GM18873 (cell line): ENCODE measurements around the gene THEM4.
"Not testable (repeated sequence)": the region's sequence is repeated elsewhere in the genome, so short reads cannot be mapped to it uniquely, and the experiment has no call there.

Experiments used
- ATAC-seq: cut with Tn5 transposase; IDR thresholded peaks from one replicate; pipeline ENCODE4 v1.9.1; 2021; ENCODE audit warnings: mild to moderate bottlenecking, moderate library complexity, moderate number of reproducible peaks; ENCODE audit not compliant: unreplicated experiment, low FRiP score

Gene THEM4

DNA sequence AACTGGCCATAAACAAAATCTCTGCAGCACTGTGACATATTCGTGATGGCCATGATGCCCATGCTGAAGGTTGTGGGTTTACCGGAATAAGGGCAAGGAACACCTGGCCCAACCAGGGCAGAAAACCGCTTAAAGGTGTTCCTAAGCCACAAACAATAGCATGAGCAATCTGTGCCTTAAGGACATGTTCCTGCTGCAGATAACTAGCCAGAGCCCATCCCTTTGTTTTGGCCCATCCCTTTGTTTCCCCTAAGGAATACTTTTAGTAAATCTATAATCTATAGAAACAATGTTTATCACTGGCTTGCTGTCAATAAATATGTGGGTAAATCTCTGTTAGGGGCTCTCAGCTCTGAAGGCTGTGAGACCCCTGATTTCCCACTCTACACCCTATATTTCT lies 8.5 kb downstream of the THEM4 start:
- ATAC-seq = not testable (repeated sequence)

DNA sequence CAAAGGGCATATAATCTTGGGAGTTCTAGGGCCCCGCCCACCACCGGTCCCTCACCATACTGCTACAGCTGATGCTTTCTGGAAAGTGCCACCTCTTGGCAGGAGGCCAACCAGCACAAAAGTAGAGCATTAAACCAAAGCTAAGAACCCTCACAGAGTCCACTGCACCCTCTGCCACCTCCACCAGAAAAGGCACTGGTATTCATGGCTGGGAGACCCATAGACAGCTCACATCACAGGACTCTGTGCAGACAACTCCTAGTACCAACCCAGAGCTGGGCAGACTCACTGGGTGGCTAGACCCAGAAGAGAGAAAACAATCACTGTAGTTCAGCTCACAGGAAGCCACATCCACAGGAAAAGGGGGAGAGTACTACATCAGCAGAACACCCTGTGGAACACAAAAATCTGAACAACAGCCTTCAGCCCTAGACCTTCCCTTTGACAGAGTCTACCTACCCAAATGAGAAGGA lies 10.8 kb downstream of the THEM4 start:
- ATAC-seq = no peak

DNA sequence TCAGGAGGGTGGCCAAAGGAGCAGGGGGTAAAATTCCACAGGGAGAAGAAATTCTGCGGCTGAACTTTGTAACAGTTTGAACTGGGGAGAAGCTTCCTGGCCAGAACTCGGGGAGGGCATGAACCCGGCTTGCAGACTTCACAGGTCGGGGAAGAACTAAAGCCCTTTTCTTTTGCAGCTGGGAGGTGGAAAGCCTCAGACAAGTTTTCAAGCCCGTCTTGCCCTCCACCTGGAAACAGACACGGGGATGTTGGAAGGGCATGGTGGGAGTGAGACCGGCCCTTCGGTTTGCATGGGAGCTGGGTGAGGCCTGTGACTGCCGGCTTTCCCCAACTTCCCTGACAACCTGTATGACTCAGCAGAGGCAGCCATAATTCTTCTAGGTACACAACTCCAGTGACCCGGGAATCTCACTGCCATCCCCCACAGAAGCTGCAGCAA lies 11.3 kb downstream of the THEM4 start:
- no peak for ATAC-seq

DNA sequence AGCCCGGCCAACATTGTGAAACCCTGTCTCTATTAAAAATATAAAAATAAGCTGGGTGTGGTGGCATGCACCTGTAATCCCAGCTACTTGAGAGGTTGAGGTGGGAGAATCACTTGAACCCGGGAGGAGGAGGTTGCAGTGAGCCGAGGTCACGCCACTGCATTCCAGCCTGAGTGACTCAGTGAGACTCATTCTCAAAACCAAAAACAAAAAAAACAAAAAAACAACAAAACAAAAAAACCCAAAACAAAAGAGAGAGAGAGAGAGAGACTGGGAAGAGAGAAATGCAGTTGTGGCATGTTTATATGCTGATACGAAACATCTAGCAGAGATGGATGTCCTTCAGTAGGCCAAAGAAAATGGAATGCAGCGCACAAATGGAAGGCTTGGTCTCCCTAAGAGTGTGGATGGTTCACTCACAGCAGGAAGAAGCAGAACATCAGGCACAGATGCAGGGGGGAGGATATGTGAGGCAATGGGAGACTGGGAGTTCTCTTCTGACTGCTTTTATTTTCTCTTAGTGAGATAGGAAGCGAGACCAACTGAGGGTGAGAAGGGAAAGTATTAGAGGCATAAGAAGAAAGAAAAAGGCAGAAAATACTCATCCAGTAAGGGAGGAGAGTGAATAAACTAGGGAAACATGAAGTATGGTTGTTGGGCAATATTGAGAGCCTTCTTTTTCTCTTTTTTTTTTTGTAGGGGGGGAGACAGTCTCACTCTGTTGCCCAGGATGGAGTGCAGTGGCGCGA lies 16.0 kb downstream of the THEM4 start:
- no peak for ATAC-seq

DNA sequence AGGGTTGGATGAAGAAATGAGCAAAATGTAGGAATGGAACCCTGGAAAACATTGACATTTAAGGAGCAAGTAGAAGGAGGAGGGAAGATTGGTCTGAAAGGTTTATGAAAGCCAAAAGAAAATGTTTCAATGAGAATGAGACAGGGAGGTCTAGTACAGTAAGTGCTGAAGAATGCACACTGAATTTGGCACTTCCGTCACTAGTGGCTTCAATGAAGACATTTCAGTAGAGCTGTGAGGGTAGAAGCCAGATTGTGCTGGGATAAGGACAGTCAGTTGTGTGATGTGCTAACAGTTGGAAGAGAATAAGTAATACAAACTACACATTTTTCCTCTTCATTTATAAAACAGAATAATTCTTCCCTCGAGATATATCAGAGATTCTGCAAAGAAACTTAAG lies 17.1 kb downstream of the THEM4 start:
- no peak for ATAC-seq

DNA sequence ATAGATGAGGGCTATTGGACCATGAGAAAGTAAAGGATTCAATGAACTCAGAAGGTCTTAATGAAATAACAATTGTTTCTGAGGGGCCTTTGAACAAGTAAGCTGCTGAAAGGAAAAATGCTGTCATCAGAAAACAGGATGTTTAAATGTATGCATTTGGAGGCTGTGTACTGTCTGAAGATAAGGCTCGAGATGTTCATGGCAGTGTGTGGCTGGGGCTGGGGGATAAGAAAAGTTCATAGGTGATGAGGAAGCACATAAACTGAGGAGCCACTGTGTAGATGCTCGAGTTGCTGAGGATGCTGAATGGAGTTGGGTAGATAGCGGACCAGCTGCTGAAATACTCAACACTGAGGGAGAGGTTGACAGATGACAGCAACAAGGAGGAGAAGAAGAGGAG lies 17.8 kb downstream of the THEM4 start:
- no peak for ATAC-seq

DNA sequence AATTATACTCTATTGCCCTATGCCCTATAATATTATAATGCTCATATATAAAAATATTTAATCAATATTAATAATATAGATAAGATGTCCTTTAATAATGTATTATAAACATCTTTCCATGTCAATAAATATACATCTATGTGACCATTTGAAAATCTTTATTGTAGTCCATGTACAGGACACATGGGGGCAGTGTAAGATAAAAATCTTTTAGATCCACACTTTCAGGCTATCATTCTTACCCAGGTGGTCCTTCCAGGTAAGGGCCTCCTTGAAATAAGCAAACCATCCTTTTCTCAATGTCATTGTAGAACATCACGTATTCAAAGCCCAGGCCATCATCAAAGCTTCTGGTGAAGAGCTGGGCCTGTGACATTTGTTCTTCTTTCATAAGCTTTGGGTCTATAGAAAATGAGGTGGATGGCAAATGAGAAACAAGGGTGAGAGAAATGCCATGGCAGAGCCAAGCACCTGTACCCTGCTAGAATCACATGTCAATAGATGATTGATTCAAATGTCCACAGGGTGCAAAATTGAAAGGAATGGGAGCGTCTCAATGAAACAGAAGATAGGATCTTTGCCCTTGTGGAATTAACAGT lies 20.2 kb downstream of the THEM4 start:
- no peak for ATAC-seq

DNA sequence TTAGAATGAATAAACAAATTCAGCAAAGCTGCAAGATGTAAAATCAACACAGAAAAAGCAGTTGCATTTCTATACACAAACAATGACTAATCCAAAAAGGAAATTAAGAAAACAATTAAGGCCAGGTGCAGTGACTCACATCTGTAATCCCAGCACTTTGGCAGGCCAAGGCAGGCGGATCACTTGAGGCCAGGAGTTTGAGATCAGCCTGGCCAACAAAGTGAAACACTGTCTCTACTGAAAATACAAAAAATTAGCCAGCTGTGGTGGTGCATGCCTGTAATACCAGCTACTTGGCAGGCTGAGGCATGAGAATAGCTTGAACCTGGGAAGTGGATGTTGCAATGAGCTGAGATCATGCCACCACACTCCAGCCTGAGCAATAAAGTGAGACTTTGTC lies 22.3 kb downstream of the THEM4 start:
- no peak for ATAC-seq

DNA sequence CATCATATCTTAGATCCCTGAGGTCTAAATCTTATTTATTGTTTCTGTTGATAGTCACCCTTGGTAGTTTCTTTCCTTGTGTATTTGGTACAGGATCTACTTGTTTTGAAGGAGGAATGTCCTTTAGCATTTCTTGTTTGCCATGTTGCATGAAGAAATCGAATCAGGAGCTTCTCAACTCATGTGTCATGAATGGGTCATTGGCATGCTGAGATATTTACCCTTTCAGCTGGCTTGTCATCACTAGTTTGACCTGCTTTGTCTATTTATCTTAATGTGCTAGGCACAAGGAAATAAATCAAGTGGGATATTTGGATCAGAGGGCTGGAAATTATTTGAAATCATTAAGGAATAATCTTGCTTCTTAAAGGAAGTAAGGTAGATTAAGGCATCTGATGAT lies 23.8 kb downstream of the THEM4 start:
- ATAC-seq = no peak

DNA sequence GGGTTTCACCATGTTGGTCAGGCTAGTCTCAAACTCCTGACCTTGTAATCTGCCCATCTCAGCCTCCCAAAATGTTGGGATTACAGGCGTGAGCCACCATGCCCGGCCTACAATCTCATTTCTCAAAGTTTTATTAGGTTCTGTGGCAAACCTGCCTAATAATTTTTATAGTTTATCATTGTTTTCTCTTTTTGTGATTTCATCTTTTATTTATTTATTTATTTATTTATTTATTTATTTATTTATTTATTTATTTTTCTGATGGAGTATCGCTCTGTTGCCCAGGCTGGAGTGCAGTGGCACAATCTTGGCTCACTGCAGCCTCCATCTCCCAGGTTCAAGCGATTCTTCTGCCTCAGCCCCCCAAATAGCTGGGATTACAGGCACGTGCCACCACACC lies 24.4 kb downstream of the THEM4 start:
- not testable (repeated sequence) for ATAC-seq

DNA sequence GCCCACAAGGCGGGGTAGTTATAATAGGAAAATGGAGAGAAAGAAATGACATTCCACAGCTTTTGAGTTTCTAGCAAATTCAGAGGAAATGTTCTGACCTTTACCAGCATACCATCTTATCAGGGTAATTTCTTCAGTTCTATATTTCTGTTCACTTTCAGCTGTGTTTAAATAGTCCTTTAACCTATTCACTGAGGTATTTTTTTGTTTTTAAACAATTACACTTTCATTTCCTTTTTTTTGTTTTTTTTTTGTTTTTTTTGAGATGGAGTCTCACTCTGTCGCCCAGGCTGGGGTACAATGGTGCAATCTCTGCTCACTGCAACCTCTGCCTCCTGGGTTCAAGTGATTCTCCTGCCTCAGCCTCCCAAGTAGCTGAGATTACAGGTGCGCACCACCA lies 24.9 kb downstream of the THEM4 start:
- not testable (repeated sequence) for ATAC-seq

DNA sequence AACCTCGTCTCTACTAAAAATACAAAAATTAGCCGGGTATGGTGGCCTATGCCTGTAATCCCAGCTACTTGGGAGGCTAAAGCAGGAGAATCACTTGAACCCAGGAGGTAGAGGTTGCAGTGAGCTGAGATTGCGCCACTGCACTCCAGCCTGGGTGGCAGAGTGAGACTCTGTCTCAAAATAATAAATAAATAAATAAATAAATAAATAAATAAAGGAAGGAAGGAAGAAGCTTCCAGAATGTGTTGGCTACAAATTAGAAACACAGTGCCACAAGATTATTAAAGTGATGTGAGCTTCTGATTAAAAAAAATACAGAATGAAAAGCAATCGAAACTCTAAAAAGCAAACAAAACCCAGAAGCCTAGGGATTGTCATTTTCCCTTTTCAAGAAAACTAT lies 25.4 kb downstream of the THEM4 start:
- ATAC-seq = not testable (repeated sequence)

DNA sequence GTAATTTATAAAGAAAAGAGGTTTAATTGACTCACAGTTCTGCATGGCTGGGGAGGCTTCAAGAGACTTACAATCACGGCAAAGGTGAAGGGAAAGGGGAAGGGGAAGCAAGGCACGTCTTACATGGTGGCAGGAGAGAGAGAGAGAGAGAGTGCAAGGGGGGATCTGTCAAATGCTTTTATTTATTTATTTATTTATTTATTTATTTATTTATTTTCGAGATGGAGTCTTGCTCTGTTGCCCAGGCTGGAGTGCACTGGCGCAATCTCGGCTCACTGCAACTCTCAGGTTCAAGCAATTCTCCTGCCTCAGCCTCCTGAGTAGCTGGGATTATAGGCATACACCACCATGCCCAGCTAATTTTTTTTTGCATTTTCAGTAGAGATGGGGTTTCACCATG lies 26.4 kb downstream of the THEM4 start:
- not testable (repeated sequence) for ATAC-seq

DNA sequence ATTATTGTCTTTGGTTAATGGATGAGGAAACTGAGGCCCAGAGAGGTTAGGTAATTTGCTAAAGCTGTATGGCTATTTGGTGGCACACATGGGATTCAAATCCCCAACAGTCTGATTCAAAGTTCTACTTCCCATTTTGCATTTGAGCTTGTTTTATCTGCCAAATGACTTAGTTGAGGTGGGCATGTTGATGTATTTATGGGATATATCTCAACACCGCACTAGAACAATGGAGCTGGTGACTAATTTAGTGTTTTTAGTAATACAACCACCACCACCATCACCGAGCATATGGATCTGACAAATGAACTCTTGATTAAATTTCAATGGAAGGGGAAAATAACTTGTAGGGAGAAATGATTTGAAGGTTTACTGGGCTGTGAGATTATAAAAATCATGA lies 26.8 kb downstream of the THEM4 start:
- no peak for ATAC-seq

DNA sequence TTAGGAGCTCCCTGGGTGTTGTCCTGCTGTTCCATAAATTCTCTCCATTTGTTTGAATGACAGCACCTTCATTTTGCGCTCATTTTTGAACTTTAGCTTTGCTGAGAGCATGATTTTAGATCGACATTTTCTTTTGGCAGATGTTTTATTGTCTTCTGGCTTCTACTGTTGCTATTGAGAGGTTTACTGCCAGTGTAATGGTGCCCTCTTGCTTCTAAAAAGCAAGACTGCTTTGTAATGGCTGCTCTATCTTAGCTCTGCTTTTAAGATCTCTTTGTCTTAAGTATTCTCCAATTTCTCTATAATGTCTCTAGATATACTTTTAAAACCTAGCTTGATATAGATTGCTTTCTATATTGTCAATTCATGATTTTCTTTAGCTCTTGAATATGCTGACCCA lies 27.8 kb downstream of the THEM4 start:
- no peak for ATAC-seq

DNA sequence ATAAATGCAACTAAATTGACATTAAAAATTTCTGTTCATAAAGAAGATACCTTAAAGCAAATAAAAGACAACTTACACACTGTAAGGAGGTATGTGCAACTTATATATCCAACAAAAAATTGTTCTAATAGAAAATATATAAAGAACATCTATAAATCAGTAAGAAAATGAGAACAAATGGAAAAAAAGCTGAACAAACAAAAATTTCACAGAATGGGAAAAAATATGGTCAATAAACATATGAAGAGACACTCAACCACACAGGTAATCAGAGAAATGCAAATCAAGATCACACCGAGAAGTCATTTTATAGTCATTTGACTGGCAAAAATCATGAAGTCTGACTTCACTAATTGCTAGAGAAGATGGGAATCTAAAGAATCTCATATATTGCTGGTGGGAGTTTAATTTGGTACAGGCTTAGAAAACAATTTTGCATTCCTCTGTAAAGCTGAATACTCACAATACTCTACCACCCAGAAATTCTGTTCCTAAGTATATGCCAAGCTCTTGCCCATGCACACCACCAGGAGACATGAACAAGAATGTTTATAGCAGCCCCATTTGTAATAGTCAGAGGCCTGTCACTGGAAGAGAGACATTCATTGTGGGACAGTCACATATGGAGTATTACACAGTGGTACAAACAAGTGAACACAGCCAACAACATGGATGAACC lies 33.8 kb downstream of the THEM4 start:
- no peak for ATAC-seq

DNA sequence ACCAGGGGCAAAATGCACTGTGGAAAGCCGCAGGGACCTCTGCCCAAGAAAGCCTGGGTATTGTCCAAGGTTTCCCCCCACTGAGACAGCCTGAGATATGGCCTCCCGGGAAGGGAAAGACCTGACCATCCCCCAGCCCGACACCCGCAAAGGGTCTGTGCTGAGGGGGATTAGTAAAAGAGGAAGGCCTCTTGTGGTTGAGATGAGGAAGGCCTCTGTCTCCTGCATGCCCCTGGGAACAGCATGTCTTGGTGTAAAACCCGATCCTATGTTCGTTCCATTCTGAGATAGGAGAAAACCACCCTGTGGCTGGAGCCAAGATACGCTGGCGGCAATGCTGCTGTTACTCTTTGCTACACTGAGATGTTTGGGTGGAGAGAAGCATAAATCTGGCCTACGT lies 36.5 kb downstream of the THEM4 start:
- not testable (repeated sequence) for ATAC-seq

DNA sequence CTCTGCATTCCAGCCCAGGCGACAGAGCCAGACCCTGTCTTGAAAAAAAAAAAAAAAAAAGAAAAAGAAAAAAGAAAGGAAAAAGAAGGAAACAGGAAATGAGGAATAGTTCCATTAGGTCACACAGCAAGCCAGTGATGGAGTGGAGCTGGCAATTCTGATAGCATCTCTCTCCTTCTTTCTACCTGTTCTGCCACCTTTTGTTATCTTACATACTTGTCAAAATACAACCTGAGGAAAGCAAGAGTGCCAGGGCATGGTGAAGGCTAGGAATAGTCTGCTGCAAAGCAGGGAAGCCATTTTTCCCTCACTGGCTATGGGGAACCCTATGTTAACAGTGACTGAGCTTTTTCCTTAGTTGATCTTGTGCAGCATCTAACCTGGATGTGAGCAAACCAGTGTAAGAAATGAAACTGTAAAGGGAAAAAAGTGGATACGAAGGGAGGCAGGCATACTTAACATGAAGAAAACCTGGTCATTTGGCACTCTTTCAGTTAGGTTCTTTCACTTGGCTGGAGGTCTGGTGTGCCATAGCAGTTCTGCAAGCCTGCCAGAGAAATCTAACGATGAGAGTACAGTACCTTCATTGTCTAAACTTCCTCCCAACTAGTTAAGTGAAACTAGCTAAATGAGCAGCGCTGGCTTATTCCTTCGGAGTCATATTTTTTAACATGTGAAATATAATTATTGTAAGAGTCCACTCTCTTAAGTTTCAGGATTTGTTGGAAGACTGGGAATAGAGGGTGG lies 37.9 kb downstream of the THEM4 start:
- no peak for ATAC-seq

DNA sequence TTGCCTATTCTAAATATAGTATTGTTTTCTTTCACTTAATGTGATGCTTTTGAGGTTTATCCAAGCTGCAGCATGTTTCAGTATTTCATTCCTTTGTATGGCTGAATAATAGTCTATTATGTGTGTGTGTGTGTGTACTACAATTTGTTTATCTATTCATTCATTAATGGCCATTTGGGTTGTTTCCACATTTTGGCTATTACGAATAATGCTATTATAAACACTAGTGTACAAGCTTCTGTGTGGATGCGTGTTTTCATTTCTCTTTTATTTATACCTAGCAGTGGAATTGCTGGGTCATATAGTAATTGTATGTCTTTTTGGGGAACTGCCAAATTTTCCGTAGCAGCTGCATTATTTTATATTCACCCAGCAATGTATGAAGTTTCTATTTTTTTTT lies 40.8 kb downstream of the THEM4 start:
- ATAC-seq = no peak

DNA sequence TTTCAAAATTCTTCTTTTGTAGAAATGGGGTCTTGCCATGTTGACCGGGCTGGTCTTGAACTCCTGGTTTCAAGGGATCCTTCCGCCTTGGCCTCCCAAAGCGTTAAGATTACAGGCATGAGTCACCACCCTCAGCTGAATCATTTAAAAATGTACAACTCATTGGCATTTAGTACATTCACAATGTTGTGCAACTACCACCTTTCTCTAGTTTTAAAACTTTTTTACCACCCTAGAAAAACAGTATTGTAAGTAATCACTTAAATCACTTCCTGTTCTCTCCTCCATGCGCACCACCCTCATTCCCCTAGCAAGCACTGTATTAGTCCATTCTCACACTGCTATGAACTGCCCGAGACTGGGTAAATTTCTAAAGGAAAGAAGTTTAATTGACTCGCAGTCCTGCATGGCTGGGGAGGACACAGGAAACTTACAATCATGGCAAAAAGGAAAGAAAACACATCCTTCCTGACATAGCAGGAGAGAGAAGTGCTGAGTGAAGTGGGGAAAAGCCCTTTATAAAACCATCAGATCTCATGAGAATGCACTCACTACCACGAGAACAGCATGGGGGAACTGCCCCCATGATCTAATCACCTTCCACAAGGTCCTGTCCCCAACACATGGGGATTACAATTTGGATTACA lies 41.4 kb downstream of the THEM4 start:
- ATAC-seq = no peak
